T-cell (primary cell): ENCODE results near the gene P2RX3. TPM values are rescaled to one million over a fixed set of nuclear protein-coding genes. Genes with fewer than 3 reads are reported as not detected.
"Not testable (repeated sequence)": the region's sequence is repeated elsewhere in the genome, so short reads cannot be mapped to it uniquely, and the experiment has no call there.

Experiments
- ATAC-seq, 4 experiments: fragments of 200-7000 bp in 3 of 4; fragments of 150-1000 bp in 1 of 4; cut with Tn5 transposase; replicated peaks in 1 of 4; 1 replicate in 3 of 4; 2 replicates in 1 of 4; pipeline ENCODE4 v1.10.0; 2021; ENCODE audit warnings: moderate library complexity in 3 of 4, mild to moderate bottlenecking in 2 of 4, moderate number of reproducible peaks in 1 of 4
- CTCF ChIA-PET, 2 donors: fragments of 300-600 bp; sonication (Branson Sonifier 250); formaldehyde crosslinking; loops; one replicate each; lab custom pipeline; 2022; ENCODE audit warnings: antibody characterized with exemption in 2 of 2; lab: Charles Lee
- POLR2A ChIA-PET, 2 donors: fragments of 300-600 bp; sonication (Branson Sonifier 250); formaldehyde crosslinking; loops; one replicate each; lab custom pipeline; 2022; ENCODE audit warnings: antibody characterized with exemption in 2 of 2; lab: Charles Lee
- DNase-seq, 35 experiments: peaks; one replicate each; pipeline versions ENCODE4 v3.0.0 to v3.0.0-alpha.2; 2013 to 2023
- H3K27ac ChIP-seq: one replicate; pipeline ENCODE4 v1.5.1; 2013; ENCODE audit warnings: low read length
- H3K27me3 ChIP-seq, 2 experiments: replicated peaks in 1 of 2; 1 replicate in 1 of 2; 2 replicates in 1 of 2; pipeline versions ENCODE4 v1.6.1 to v1.7.0; 2013; ENCODE audit warnings: low read length in 1 of 2, mixed read lengths in 1 of 2; ENCODE audit not compliant: control insufficient read depth in 2 of 2, insufficient read depth in 2 of 2; ENCODE audit errors: extremely low read depth in 1 of 2
- H3K36me3 ChIP-seq, 2 donors: 1 replicate in 1 of 2; 2 replicates in 1 of 2; pipeline versions ENCODE4 v1.6.1 to v1.7.0; 2013; ENCODE audit warnings: low read length in 1 of 2; ENCODE audit not compliant: control insufficient read depth in 2 of 2, insufficient read depth in 1 of 2; ENCODE audit errors: extremely low read depth in 1 of 2
- H3K4me1 ChIP-seq, 2 experiments: 1 replicate in 1 of 2; 2 replicates in 1 of 2; pipeline versions ENCODE4 v1.6.1 to v1.7.0; 2013; ENCODE audit warnings: low read length in 2 of 2, mixed read lengths in 1 of 2; ENCODE audit not compliant: insufficient read depth in 2 of 2, control insufficient read depth in 1 of 2; ENCODE audit errors: extremely low read depth in 1 of 2
- H3K4me3 ChIP-seq, 2 donors: 1 replicate in 1 of 2; 2 replicates in 1 of 2; pipeline versions ENCODE4 v1.5.1 to v1.7.0; 2013; ENCODE audit warnings: mild to moderate bottlenecking in 2 of 2, low read length in 1 of 2, moderate library complexity in 1 of 2; ENCODE audit not compliant: control insufficient read depth in 1 of 2; ENCODE audit errors: extremely low read depth in 1 of 2
- H3K9me3 ChIP-seq: 2 replicates; pipeline ENCODE4 v1.7.0; 2013
- H3K27ac Mint-ChIP-seq, 2 donors: one replicate each; pipeline ENCODE4 v1.8.0; 2020 to 2021; ENCODE audit warnings: mild to moderate bottlenecking in 2 of 2, mixed read lengths in 2 of 2
- H3K27me3 Mint-ChIP-seq, 2 donors: one replicate each; pipeline ENCODE4 v1.8.0; 2021 to 2022; ENCODE audit warnings: mixed read lengths in 2 of 2
- H3K36me3 Mint-ChIP-seq: one replicate; pipeline ENCODE4 v1.8.0; 2021; ENCODE audit warnings: mixed read lengths
- H3K4me1 Mint-ChIP-seq, 3 donors: one replicate each; pipeline ENCODE4 v1.8.0; 2020 to 2022; ENCODE audit warnings: mixed read lengths in 3 of 3, mild to moderate bottlenecking in 1 of 3
- H3K4me3 Mint-ChIP-seq, 3 donors: one replicate each; pipeline ENCODE4 v1.8.0; 2020 to 2022; ENCODE audit warnings: mild to moderate bottlenecking in 3 of 3, mixed read lengths in 3 of 3, moderate library complexity in 3 of 3
- H3K9me3 Mint-ChIP-seq, 3 donors: one replicate each; pipeline ENCODE4 v1.8.0; 2020 to 2022; ENCODE audit warnings: mixed read lengths in 3 of 3
- WGBS: methylation state at CpG from one replicate; pipeline ENCODE4 v1.1.5; 2013; ENCODE audit warnings: missing lambda C conversion rate; ENCODE audit not compliant: insufficient coverage; 5-methylcytosine and 5-hydroxymethylcytosine counted together
- total RNA-seq, 35 experiments: library from RNA in 6 of 35; stranded (reverse) in 6 of 35; fragments of 120-200 nt in 1 of 35; gene quantifications; one replicate each; pipeline versions ENCODE4 v1.2.1 to v1.2.4 and lab custom pipeline; 2013 to 2026

The P2RX3 gene
- total RNA-seq, 5 donors from 2014 or later (not counting 1 experiment from before 2014, with no cell fraction given): not detected

DNA sequence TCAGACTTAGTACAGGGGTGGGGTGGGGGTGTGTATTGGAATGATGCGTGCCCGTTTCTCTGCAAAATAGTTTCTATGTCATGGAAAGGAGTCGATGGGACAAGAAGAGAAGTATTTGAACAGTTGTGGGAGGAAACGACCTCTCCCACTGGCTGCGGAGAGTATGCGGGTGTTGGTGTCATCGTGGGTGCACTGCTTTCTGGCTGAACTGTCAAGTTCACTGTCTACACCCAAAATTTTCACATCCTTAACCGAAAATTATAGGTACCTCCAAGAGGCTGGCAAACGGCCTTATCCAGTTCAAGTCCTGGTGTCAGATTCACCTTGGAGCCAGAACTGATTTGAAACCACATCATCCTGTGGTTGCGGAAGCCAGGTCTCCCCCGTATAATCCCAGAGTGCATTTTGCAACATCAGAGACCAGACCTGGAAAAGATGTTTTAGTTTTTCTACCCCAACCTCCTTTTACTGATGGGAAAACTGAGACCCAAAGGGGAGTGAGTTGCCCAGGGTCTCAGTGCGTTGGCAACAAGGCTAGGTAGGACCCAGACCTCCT is 2.0 kb upstream of the P2RX3 start:
- ChIA-PET POLR2A (interaction anchor here (0.5 to 2.3 kb wide), 4 partner anchors 8 to 367 kb away, joined by 3 to 10 read pairs (median 6); partner anchors contain the start of gene TNKS1BP1 (in 1 of the 2)), CTCF (interaction anchor here (0.6 to 2.6 kb wide), 8 partner anchors 10 to 308 kb away, joined by 3 to 19 read pairs (median 4); partner anchors contain the start of genes TNKS1BP1 (in 1 of the 2) and UBE2L6 (in 1 of the 2))
- ATAC-seq: peak; percentile 2 to 39 (median 8)
- no peaks in the 10 kb centered on the region for H3K9me3 ChIP-seq
- Mint-ChIP-seq H3K27ac (peak overlapping the region; percentile 98 to 99), H3K27me3 (no peaks in the 10 kb centered on the region), H3K4me3 (peak overlapping the region; percentile 82 to 91 (median 88)), H3K4me1 (peaks cover 29 to 33% (median 30%) of the 10 kb centered on the region in 3 donors), H3K9me3 (no peaks in the 10 kb centered on the region), H3K36me3 (peaks cover 28% of the 10 kb centered on the region)
- H3K27me3 ChIP-seq: peaks cover 0 to 6% of the 10 kb centered on the region in 2 experiments
- peak overlapping the region; percentile 44 to 73 for H3K4me3 ChIP-seq
- WGBS: 16% methylated on average over 3 of the region's 12 CpGs
- DNase-seq: peak in 8 of 35 experiments; percentile 12 to 36 (median 20)
- peaks cover 6 to 20% of the 10 kb centered on the region in 2 donors for H3K36me3 ChIP-seq
- peaks cover 9 to 24% of the 10 kb centered on the region in 2 experiments for H3K4me1 ChIP-seq
- H3K27ac ChIP-seq: peak overlapping the region; percentile 87

DNA sequence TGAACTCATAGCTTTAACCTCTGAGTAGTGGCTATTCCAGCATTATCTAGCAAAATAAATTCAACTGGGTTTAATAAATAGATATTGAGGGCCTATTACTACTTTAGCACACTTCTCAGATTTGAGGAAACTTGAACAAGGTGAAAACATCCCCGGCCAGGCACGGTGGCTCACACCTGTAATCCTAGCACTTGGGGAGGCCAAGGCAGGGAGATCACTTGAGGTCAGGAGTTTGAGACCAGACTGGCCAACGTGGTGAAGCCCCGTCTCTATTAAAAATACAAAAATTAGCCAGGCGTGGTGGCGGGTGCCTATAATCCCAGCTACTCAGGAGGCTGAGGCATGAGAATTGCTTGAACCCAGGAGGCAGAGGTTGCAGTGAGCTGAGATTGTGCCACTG is 1.3 kb upstream of the P2RX3 start:
- H3K4me1 Mint-ChIP-seq: peaks cover 29 to 33% (median 30%) of the 10 kb centered on the region in 3 donors
- not testable (repeated sequence) for ATAC-seq, H3K9me3 ChIP-seq, H3K27me3 ChIP-seq, H3K9me3 Mint-ChIP-seq, DNase-seq, H3K27me3 Mint-ChIP-seq
- peak overlapping the region; percentile 87 for H3K27ac ChIP-seq
- H3K4me3 Mint-ChIP-seq: peak overlapping the region; percentile 82 to 91 (median 88)
- H3K4me3 ChIP-seq: peak overlapping the region in 1 of 2 donors; percentile 44
- no CpG with 5 or more reads among the region's 6 CpGs for WGBS
- POLR2A ChIA-PET: interaction anchor here (0.6 to 2.3 kb wide), 4 partner anchors 11 to 1135 kb away, joined by 3 to 10 read pairs (median 4); partner anchors contain the start of gene TNKS1BP1 (in 1 of the 2)
- CTCF ChIA-PET: interaction anchor here (1.0 to 2.6 kb wide), 3 partner anchors 9 to 308 kb away, joined by 3 to 15 read pairs (median 4); no protein-coding TSS in a partner anchor
- peaks cover 21% of the 10 kb centered on the region for H3K36me3 Mint-ChIP-seq
- peaks cover 6 to 13% of the 10 kb centered on the region in 2 donors for H3K36me3 ChIP-seq
- peaks cover 9 to 24% of the 10 kb centered on the region in 2 experiments for H3K4me1 ChIP-seq
- peak overlapping the region; percentile 98 to 99 for H3K27ac Mint-ChIP-seq

DNA sequence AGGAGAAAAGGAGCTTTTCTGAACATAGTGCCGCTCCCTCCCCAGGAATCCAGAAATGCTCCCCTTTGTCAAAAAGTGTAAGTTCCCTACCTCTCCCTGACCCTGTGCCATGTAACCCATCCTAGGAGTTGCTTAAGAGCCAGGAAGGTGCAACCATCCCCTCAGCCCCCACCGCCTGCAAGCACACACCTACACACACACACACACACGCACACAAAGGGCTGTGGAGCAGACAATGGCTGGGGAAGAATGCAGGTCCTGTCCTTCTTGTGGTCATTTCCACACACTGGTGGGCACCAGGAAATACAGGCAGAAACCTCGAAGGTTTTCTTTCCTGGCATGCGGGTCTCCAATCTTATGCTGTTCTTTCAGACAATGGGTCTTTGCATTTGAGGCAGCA is 1.2 kb downstream of the P2RX3 start:
- ChIA-PET CTCF (interaction anchor here in 1 of 2 donors (0.6 kb wide), 1 partner anchor 384 kb away, joined by 5 read pairs; no protein-coding TSS in a partner anchor), POLR2A (no interaction called here)
- no peaks in the 10 kb centered on the region for H3K9me3 ChIP-seq
- Mint-ChIP-seq H3K27ac (no peak overlapping the region), H3K9me3 (no peaks in the 10 kb centered on the region), H3K36me3 (peaks cover 2% of the 10 kb centered on the region), H3K27me3 (no peaks in the 10 kb centered on the region), H3K4me3 (no peak overlapping the region), H3K4me1 (peaks cover 19 to 20% (median 19%) of the 10 kb centered on the region in 3 donors)
- DNase-seq (no peak), ATAC-seq (no peak)
- no peaks in the 10 kb centered on the region for H3K36me3 ChIP-seq
- H3K4me3 ChIP-seq: no peak overlapping the region
- H3K27ac ChIP-seq: no peak overlapping the region
- peaks cover 0 to 6% of the 10 kb centered on the region in 2 experiments for H3K27me3 ChIP-seq
- peaks cover 9 to 16% of the 10 kb centered on the region in 2 experiments for H3K4me1 ChIP-seq
- 80% methylated on average over 4 of the region's 5 CpGs for WGBS

DNA sequence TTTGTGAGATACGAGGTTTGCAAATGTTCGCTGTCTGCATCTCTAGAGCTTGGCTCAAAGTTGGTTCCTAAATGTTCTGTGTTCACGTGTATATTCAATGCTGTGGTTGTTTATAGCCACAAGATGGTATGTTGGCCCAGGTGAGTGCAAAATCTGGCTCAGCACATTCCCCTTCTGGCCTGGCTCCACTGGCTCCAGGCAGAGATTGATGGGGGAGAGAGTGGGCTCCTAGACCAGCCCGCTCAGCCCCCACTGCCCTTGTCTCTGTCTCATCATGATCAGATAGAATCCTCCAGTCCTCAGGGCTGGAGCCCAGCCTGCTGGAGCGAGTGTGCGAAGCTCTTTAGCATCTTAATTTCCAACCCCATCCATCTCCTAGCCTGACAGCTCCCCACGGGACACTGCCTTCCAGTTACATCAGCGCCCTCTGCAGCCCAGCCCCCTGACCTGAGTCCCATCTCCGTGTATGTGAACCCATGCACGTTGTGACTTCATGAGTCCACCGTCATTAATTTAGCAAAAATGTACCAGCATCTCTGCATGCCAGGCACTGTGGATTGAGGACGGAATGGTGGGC is 2.0 kb downstream of the P2RX3 start:
- no peak for DNase-seq
- POLR2A ChIA-PET: interaction anchor here in 1 of 2 donors (0.6 kb wide), 1 partner anchor 119 kb away, joined by 3 read pairs; no protein-coding TSS in a partner anchor
- WGBS: 48% methylated on average over 9 of the region's 12 CpGs

DNA sequence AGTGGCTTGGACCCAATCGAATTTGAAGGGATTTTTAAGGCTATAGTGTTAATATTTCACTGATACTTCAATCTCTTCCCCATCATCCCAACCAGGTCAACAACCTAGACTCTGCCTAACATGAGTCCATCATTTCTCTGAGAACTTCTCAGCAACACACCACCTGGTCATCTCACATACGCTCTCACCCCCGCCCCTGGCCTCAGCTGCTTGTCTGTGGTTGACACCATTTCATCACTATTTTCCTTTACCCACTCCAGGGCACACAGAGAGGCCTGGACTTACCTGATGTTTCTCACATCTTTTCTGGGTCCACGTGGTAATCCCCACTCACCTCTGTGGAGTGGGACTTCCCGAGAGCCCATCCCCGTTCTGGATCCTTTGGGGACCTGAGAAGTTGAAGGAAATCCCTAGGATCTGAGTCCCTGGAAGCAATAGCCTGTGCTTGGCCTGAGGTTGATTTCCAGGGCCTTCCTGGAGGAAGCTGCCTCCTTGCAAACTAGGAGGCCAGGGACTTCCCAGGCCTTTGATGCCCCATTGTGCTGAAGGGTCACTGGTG is 3.2 kb downstream of the P2RX3 start:
- 65% methylated on average over 2 of the region's 6 CpGs for WGBS
- no peak overlapping the region for H3K27ac Mint-ChIP-seq
- H3K4me3 Mint-ChIP-seq: no peak overlapping the region
- ATAC-seq (no peak), DNase-seq (no peak)
- Histone ChIP-seq H3K36me3 (no peaks in the 10 kb centered on the region), H3K4me1 (peaks cover 3 to 9% of the 10 kb centered on the region in 2 experiments), H3K27ac (no peak overlapping the region), H3K4me3 (no peak overlapping the region), H3K27me3 (peaks cover 0 to 6% of the 10 kb centered on the region in 2 experiments), H3K9me3 (no peaks in the 10 kb centered on the region)
- no peaks in the 10 kb centered on the region for H3K9me3 Mint-ChIP-seq
- ChIA-PET POLR2A (no interaction called here), CTCF (interaction anchor here in 1 of 2 donors (0.6 kb wide), 1 partner anchor 1817 kb away, joined by 5 read pairs; no protein-coding TSS in a partner anchor)
- no peaks in the 10 kb centered on the region for H3K27me3 Mint-ChIP-seq
- H3K4me1 Mint-ChIP-seq: peaks cover 2 to 9% (median 7%) of the 10 kb centered on the region in 3 donors
- H3K36me3 Mint-ChIP-seq: no peaks in the 10 kb centered on the region

More for the DNA sequence above, 2.0 kb downstream of the P2RX3 start:
- CTCF ChIA-PET: interaction anchor here in 1 of 2 donors (0.6 to 0.8 kb wide), 2 partner anchors 15 to 383 kb away, joined by 3 to 5 read pairs; no protein-coding TSS in a partner anchor
- H3K9me3 ChIP-seq: no peaks in the 10 kb centered on the region
- H3K36me3 ChIP-seq: no peaks in the 10 kb centered on the region
- H3K4me3 Mint-ChIP-seq: no peak overlapping the region
- no peaks in the 10 kb centered on the region for H3K9me3 Mint-ChIP-seq
- no peak overlapping the region for H3K27ac ChIP-seq
- peaks cover 3 to 9% of the 10 kb centered on the region in 2 experiments for H3K4me1 ChIP-seq
- no peak for ATAC-seq
- H3K4me3 ChIP-seq: no peak overlapping the region
- peaks cover 0 to 6% of the 10 kb centered on the region in 2 experiments for H3K27me3 ChIP-seq
- no peaks in the 10 kb centered on the region for H3K36me3 Mint-ChIP-seq
- H3K27ac Mint-ChIP-seq: no peak overlapping the region
- no peaks in the 10 kb centered on the region for H3K27me3 Mint-ChIP-seq
- H3K4me1 Mint-ChIP-seq: peaks cover 11 to 13% (median 11%) of the 10 kb centered on the region in 3 donors

DNA sequence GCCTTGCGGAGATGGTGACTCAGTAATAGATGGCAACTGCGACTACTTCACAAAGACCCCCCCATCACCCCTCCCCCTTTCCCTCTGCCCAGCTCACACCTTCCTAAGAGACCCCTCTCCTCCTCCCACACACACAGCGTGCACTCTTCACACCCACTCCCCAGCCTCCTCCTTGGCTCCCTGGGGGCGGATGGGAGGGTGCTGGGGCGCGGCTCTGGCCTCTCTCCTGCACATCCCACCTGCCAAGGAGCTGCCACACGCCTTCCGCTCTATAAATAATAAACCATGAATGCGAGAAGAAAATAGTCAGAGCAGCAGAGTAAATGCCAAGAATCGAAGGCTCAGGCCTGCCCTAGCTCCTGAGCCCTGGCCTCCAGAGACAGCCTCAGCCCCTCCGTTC is 4.5 kb downstream of the P2RX3 start:
- H3K36me3 ChIP-seq: no peaks in the 10 kb centered on the region
- no peaks in the 10 kb centered on the region for H3K9me3 ChIP-seq
- H3K27ac ChIP-seq: no peak overlapping the region
- peaks cover 0 to 6% of the 10 kb centered on the region in 2 experiments for H3K4me1 ChIP-seq
- 82% methylated on average over 6 of the region's 11 CpGs for WGBS
- ChIA-PET POLR2A (interaction anchor here in 1 of 2 donors (0.6 kb wide), 1 partner anchor 361 kb away, joined by 5 read pairs; no protein-coding TSS in a partner anchor), CTCF (interaction anchor here in 1 of 2 donors (0.6 kb wide), 1 partner anchor 185 kb away, joined by 6 read pairs; no protein-coding TSS in a partner anchor)
- DNase-seq: no peak
- Mint-ChIP-seq H3K4me3 (no peak overlapping the region), H3K9me3 (no peaks in the 10 kb centered on the region), H3K27me3 (no peaks in the 10 kb centered on the region), H3K4me1 (peaks cover 0 to 2% (median 2%) of the 10 kb centered on the region in 3 donors), H3K36me3 (no peaks in the 10 kb centered on the region), H3K27ac (no peak overlapping the region)
- no peak overlapping the region for H3K4me3 ChIP-seq
- peaks cover 0 to 8% of the 10 kb centered on the region in 2 experiments for H3K27me3 ChIP-seq
- ATAC-seq: no peak
